IMR-90 (cell line): ENCODE results near the gene ZNF580. TPM values are rescaled to one million over a fixed set of nuclear protein-coding genes. Genes with fewer than 3 reads are reported as not detected.

Source experiments
- ATAC-seq: fragments of 200-7000 bp; cut with Tn5 transposase; 2 replicates; pipeline ENCODE4 v1.9.1; 2020; ENCODE audit warnings: low read depth, mild to moderate bottlenecking, moderate library complexity
- BruUV-seq: library from RNA; stranded (reverse); fragments of 400-500 nt; replicated peaks from 2 replicates; lab custom pipeline; 2021; lab: Mats Ljungman, UMichigan
- CTCF ChIA-PET: fragments of 300-600 bp; formaldehyde crosslinking; extraction: SDS; loops from one replicate; lab custom pipeline; 2021; ENCODE audit warnings: antibody characterized with exemption; lab: Yijun Ruan, JAX
- POLR2A ChIA-PET: fragments of 300-600 bp; sonication (Branson Sonifier 250); formaldehyde crosslinking; loops from one replicate; lab custom pipeline; 2022; ENCODE audit warnings: antibody characterized with exemption; ENCODE audit not compliant: unreplicated experiment; lab: Charles Lee
- DNase-seq: peaks from one replicate; pipeline ENCODE4 v3.0.0; 2013
- H2AFZ ChIP-seq: replicated peaks from 2 replicates; pipeline ENCODE3; 2013; ENCODE audit warnings: low read length, mild to moderate bottlenecking; ENCODE audit not compliant: poor library complexity
- H2AK5ac ChIP-seq: 2 replicates; pipeline ENCODE4 v1.6.1; 2013; ENCODE audit warnings: low read depth, low read length, inconsistent platforms
- H2AK9ac ChIP-seq: replicated peaks from 2 replicates; pipeline ENCODE3; 2013; ENCODE audit warnings: mild to moderate bottlenecking, low read depth, low read length, moderate library complexity; ENCODE audit not compliant: poor library complexity
- H2BK120ac ChIP-seq: 2 replicates; pipeline ENCODE4 v1.6.1; 2013; ENCODE audit warnings: low read depth, low read length, inconsistent platforms
- H2BK15ac ChIP-seq: 3 replicates; pipeline ENCODE4 v1.6.1; 2013; ENCODE audit warnings: low read depth, low read length, inconsistent platforms
- H2BK20ac ChIP-seq: 2 replicates; pipeline ENCODE4 v1.6.1; 2013; ENCODE audit warnings: low read depth, mild to moderate bottlenecking, inconsistent platforms, low read length, moderate library complexity
- H2BK5ac ChIP-seq: 2 replicates; pipeline ENCODE4 v1.6.1; 2013; ENCODE audit warnings: mild to moderate bottlenecking, low read depth, low read length, inconsistent platforms; ENCODE audit not compliant: poor library complexity, severe bottlenecking
- H3K14ac ChIP-seq: replicated peaks from 2 replicates; pipeline ENCODE4 v1.6.1; 2013; ENCODE audit warnings: low read depth, low read length, inconsistent platforms
- H3K18ac ChIP-seq: 2 replicates; pipeline ENCODE4 v1.6.1; 2013; ENCODE audit warnings: low read depth, low read length, control low read depth
- H3K23ac ChIP-seq: 2 replicates; pipeline ENCODE4 v1.6.1; 2013; ENCODE audit warnings: low read depth, low read length, inconsistent platforms
- H3K27ac ChIP-seq: 2 replicates; pipeline ENCODE4 v1.5.1; 2013; ENCODE audit warnings: mild to moderate bottlenecking, control low read depth, low read length; ENCODE audit not compliant: insufficient read depth
- H3K27me3 ChIP-seq: 2 replicates; pipeline ENCODE4 v1.6.1; 2013; ENCODE audit warnings: low read length; ENCODE audit not compliant: control insufficient read depth, insufficient read depth
- H3K36me3 ChIP-seq: 2 replicates; pipeline ENCODE4 v1.6.1; 2013; ENCODE audit warnings: low read length, mixed read lengths; ENCODE audit not compliant: control insufficient read depth, insufficient read depth
- H3K4ac ChIP-seq: 2 replicates; pipeline ENCODE4 v1.6.1; 2013; ENCODE audit warnings: low read depth, low read length, inconsistent platforms
- H3K4me1 ChIP-seq: 2 replicates; pipeline ENCODE4 v1.6.1; 2013; ENCODE audit warnings: low read length, mixed read lengths; ENCODE audit not compliant: control insufficient read depth, insufficient read depth
- H3K4me2 ChIP-seq: 2 replicates; pipeline ENCODE4 v1.6.1; 2013; ENCODE audit warnings: low read depth, mild to moderate bottlenecking, control low read depth, low read length, moderate library complexity
- H3K4me3 ChIP-seq: 2 replicates; pipeline ENCODE4 v1.5.1; 2013; ENCODE audit warnings: low read depth, mild to moderate bottlenecking, control low read depth, low read length, moderate library complexity; ENCODE audit not compliant: insufficient read depth
- H3K56ac ChIP-seq: 2 replicates; pipeline ENCODE4 v1.6.1; 2013; ENCODE audit warnings: low read length, inconsistent platforms; ENCODE audit not compliant: insufficient read depth; ENCODE audit errors: extremely low read depth
- H3K79me1 ChIP-seq, 2 experiments: 2 replicates each; pipeline ENCODE4 v1.6.1; 2013; ENCODE audit warnings: low read length in 2 of 2, inconsistent platforms in 1 of 2, low read depth in 1 of 2
- H3K9ac ChIP-seq: 2 replicates; pipeline ENCODE4 v1.6.1; 2013; ENCODE audit warnings: low read depth, low read length, control low read depth
- H3K9me1 ChIP-seq: 2 replicates; pipeline ENCODE4 v1.6.1; 2013; ENCODE audit warnings: low read length, inconsistent platforms; ENCODE audit not compliant: insufficient read depth
- H3K9me3 ChIP-seq: 2 replicates; pipeline ENCODE4 v1.6.1; 2013; ENCODE audit warnings: low read length; ENCODE audit not compliant: control insufficient read depth, insufficient read depth
- H4K20me1 ChIP-seq: 2 replicates; pipeline ENCODE4 v1.6.1; 2013; ENCODE audit warnings: low read length, inconsistent platforms; ENCODE audit not compliant: insufficient read depth
- H4K5ac ChIP-seq: 2 replicates; pipeline ENCODE4 v1.6.1; 2013; ENCODE audit warnings: mild to moderate bottlenecking, low read depth, low read length, control low read depth
- H4K8ac ChIP-seq, 2 experiments: 2 replicates each; pipeline ENCODE4 v1.6.1; 2013; ENCODE audit warnings: low read depth in 2 of 2, low read length in 2 of 2, control low read depth in 1 of 2, inconsistent platforms in 1 of 2
- H4K91ac ChIP-seq: 2 replicates; pipeline ENCODE4 v1.6.1; 2013; ENCODE audit warnings: low read depth, low read length, inconsistent platforms; ENCODE audit not compliant: insufficient read depth
- BHLHE40 ChIP-seq: fragments of 150-350 bp; IDR thresholded peaks from 2 replicates; pipeline ENCODE4 v1.6.1; 2016; ENCODE audit warnings: mild to moderate bottlenecking, low read depth, low read length
- CEBPB ChIP-seq: IDR thresholded peaks from 2 replicates; pipeline ENCODE4 v1.6.1; 2012; ENCODE audit warnings: low read depth, low read length, improper control_type of control experiment
- CHD1 ChIP-seq: IDR thresholded peaks from 2 replicates; pipeline ENCODE4 v1.6.1; 2012; ENCODE audit warnings: low read depth, low read length, improper control_type of control experiment
- FOS ChIP-seq: fragments of 150-350 bp; IDR thresholded peaks from 2 replicates; pipeline ENCODE4 v1.6.1; 2016; ENCODE audit warnings: low read depth, low read length
- MAFK ChIP-seq: IDR thresholded peaks from 2 replicates; pipeline ENCODE4 v1.6.1; 2012; ENCODE audit warnings: low read depth, low read length, improper control_type of control experiment
- MAZ ChIP-seq: IDR thresholded peaks from 2 replicates; pipeline ENCODE4 v1.6.1; 2012; ENCODE audit warnings: low read depth, mild to moderate bottlenecking, low read length, improper control_type of control experiment, moderate library complexity, borderline replicate concordance
- MXI1 ChIP-seq: IDR thresholded peaks from 2 replicates; pipeline ENCODE4 v1.6.1; 2012; ENCODE audit warnings: low read depth, mild to moderate bottlenecking, low read length, moderate library complexity, borderline replicate concordance
- NFE2L2 ChIP-seq: fragments of 150-350 bp; IDR thresholded peaks from 2 replicates; pipeline ENCODE4 v1.6.1; 2016; ENCODE audit warnings: low read depth, mild to moderate bottlenecking, low read length
- POLR2A ChIP-seq: IDR thresholded peaks from 2 replicates; pipeline ENCODE4 v1.6.1; 2012; ENCODE audit warnings: mild to moderate bottlenecking, low read depth, low read length
- RAD21 ChIP-seq: IDR thresholded peaks from 2 replicates; pipeline ENCODE4 v1.6.1; 2012; ENCODE audit warnings: low read length, improper control_type of control experiment
- RCOR1 ChIP-seq: IDR thresholded peaks from 2 replicates; pipeline ENCODE4 v1.6.1; 2012; ENCODE audit warnings: mild to moderate bottlenecking, low read length, improper control_type of control experiment; ENCODE audit not compliant: insufficient replicate concordance
- RFX5 ChIP-seq: IDR thresholded peaks from 2 replicates; pipeline ENCODE4 v1.8.0; 2012; ENCODE audit warnings: low read depth, mild to moderate bottlenecking, low read length, moderate library complexity
- SMC3 ChIP-seq: fragments of 150-350 bp; IDR thresholded peaks from 2 replicates; pipeline ENCODE4 v1.6.1; 2016; ENCODE audit warnings: low read depth, mild to moderate bottlenecking, antibody characterized with exemption, low read length, moderate library complexity
- WGBS, 2 experiments: methylation state at CpG; one replicate each; pipeline versions ENCODE4 v1.1.5 to v1.1.7; 2013; ENCODE audit warnings: missing lambda C conversion rate in 2 of 2; ENCODE audit not compliant: insufficient read length in 1 of 2; ENCODE audit errors: extremely low coverage in 2 of 2; 5-methylcytosine and 5-hydroxymethylcytosine counted together
- dilution Hi-C: fragments of 300-500 bp; cut with HindIII; formaldehyde crosslinking; loops from one replicate; pipeline ENCODE4 v1.14.3; 2018; ENCODE audit warnings: low sequenced_read_pairs; ENCODE audit not compliant: unreplicated experiment
- in situ Hi-C: fragments of 300-500 bp; cut with MboI; formaldehyde crosslinking; loops from 3 replicates; pipeline ENCODE4 v1.14.3; 2019; ENCODE audit warnings: low sequenced_read_pairs, inconsistent platforms, mixed read lengths
- intact Hi-C: fragments of 100-400 bp; cut with micrococcal nuclease; formaldehyde crosslinking; loops from 2 replicates; pipeline ENCODE4 v1.10.0; 2022
- polyA plus RNA-seq, 3 experiments: library from polyadenylated mRNA; depleted of rRNA; stranded (reverse); fragments of >200 nt; gene quantifications; 2 replicates each; pipeline ENCODE4 v1.2.3, GENCODE V29; 2012; ENCODE audit warnings: low replicate concordance in 1 of 3
- total RNA-seq: library from RNA; depleted of rRNA; stranded (reverse); fragments of >200 nt; gene quantifications from 2 replicates; pipeline ENCODE4 v1.2.3, GENCODE V29; 2012
- TF ChIP-seq, protein P1 (sequence below): fragments of 150-350 bp; IDR thresholded peaks from 2 replicates; pipeline ENCODE4 v1.6.1; 2017; ENCODE audit warnings: mild to moderate bottlenecking, antibody characterized with exemption, low read length, low read depth
- TF ChIP-seq, protein P2 (sequence below): conservative IDR thresholded peaks from 2 replicates; pipeline ENCODE4 v1.5.1; 2012; ENCODE audit warnings: mild to moderate bottlenecking, low read depth, low read length, improper control_type of control experiment
- TF ChIP-seq, protein P3 (sequence below): fragments of 150-350 bp; IDR thresholded peaks from 2 replicates; pipeline ENCODE4 v1.6.1; 2016; ENCODE audit warnings: low read depth, mild to moderate bottlenecking, low read length, moderate library complexity, borderline replicate concordance

Gene ZNF580
- total and polyA plus RNA-seq, 2 of the 4 experiments (the other 2 are of a cell fraction), result 1.4 to 36.9 TPM

DNA sequence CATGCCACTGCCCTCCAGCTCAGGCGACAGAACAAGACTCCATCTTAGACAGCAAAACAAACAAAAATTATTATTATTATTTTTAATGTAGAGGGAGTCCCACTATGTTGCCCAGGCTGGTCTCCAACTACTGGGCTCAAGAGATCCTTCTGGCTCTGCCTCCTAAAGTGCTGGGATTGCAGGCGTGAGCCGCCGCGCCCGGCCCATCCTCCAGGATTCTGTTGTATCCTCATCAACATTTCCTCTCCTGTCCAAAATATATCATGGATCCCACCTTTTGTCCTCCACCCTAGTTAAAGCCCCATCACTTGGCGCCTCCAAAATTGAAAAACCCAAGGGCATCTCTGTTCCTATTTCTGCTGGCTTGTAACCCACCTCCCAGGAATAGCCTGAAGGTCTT lies 17.7 kb upstream of the ZNF580 start:
- Histone ChIP-seq H3K14ac (no peak overlapping the region), H3K79me1 (peaks cover 11 to 41% of the 10 kb centered on the region in 2 experiments), H3K27me3 (no peaks in the 10 kb centered on the region), H3K4me3 (no peak overlapping the region), H3K27ac (no peak overlapping the region), H3K18ac (no peak overlapping the region), H2AFZ (no peak overlapping the region), H4K20me1 (peaks cover 11% of the 10 kb centered on the region; the same call in 1 of the 2 replicates), H3K9me1 (peaks cover 15% of the 10 kb centered on the region; the same call in 1 of the 2 replicates), H2BK120ac (no peak overlapping the region), H2BK15ac (no peak overlapping the region), H3K9ac (no peak overlapping the region), H3K4me1 (peaks cover 13% of the 10 kb centered on the region), H3K4ac (no peak overlapping the region), H3K9me3 (no peaks in the 10 kb centered on the region), H4K91ac (no peak overlapping the region), H2BK5ac (no peak overlapping the region), H4K8ac (no peak overlapping the region), H3K36me3 (peaks cover 13% of the 10 kb centered on the region; the same call in 1 of the 2 replicates), H2AK9ac (no peak overlapping the region), H3K56ac (no peak overlapping the region), H4K5ac (no peak overlapping the region), H2BK20ac (no peak overlapping the region), H3K23ac (no peak overlapping the region), H3K4me2 (no peak overlapping the region), H2AK5ac (no peak overlapping the region)
- TF ChIP-seq MAZ (no peak), MAFK (no peak), POLR2A (no peak), MXI1 (no peak), NFE2L2 (no peak), BHLHE40 (no peak), CHD1 (no peak), CEBPB (no peak), RAD21 (no peak), RFX5 (no peak), RCOR1 (no peak), SMC3 (no peak), FOS (no peak)
- TF ChIP-seq, protein P1, sequence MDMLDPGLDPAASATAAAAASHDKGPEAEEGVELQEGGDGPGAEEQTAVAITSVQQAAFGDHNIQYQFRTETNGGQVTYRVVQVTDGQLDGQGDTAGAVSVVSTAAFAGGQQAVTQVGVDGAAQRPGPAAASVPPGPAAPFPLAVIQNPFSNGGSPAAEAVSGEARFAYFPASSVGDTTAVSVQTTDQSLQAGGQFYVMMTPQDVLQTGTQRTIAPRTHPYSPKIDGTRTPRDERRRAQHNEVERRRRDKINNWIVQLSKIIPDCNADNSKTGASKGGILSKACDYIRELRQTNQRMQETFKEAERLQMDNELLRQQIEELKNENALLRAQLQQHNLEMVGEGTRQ, result no peak
- TF ChIP-seq, protein P2, sequence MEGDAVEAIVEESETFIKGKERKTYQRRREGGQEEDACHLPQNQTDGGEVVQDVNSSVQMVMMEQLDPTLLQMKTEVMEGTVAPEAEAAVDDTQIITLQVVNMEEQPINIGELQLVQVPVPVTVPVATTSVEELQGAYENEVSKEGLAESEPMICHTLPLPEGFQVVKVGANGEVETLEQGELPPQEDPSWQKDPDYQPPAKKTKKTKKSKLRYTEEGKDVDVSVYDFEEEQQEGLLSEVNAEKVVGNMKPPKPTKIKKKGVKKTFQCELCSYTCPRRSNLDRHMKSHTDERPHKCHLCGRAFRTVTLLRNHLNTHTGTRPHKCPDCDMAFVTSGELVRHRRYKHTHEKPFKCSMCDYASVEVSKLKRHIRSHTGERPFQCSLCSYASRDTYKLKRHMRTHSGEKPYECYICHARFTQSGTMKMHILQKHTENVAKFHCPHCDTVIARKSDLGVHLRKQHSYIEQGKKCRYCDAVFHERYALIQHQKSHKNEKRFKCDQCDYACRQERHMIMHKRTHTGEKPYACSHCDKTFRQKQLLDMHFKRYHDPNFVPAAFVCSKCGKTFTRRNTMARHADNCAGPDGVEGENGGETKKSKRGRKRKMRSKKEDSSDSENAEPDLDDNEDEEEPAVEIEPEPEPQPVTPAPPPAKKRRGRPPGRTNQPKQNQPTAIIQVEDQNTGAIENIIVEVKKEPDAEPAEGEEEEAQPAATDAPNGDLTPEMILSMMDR, result no peak
- TF ChIP-seq, protein P3, sequence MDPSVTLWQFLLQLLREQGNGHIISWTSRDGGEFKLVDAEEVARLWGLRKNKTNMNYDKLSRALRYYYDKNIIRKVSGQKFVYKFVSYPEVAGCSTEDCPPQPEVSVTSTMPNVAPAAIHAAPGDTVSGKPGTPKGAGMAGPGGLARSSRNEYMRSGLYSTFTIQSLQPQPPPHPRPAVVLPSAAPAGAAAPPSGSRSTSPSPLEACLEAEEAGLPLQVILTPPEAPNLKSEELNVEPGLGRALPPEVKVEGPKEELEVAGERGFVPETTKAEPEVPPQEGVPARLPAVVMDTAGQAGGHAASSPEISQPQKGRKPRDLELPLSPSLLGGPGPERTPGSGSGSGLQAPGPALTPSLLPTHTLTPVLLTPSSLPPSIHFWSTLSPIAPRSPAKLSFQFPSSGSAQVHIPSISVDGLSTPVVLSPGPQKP, result no peak
- WGBS, 2 experiments, result 100% methylated on average over 6 of the region's 7 CpGs; no CpG with 5 or more reads in 1 of the 2 experiments
- dilution Hi-C loops, result no loop called here
- intact Hi-C loops, result no loop called here
- ATAC-seq (no peak), DNase-seq (no peak)
- BruUV-seq, result no TSS peak
- in situ Hi-C loops, result no loop called here
- ChIA-PET CTCF (interaction anchor here (2.0 kb wide), 1 partner anchor 17 kb away, joined by 6 read pairs; no protein-coding TSS in a partner anchor), POLR2A (no interaction called here)
